AG10803 (cell line): ENCODE measurements around the gene SEMA6B.

Experiments used
- DNase-seq: peaks from one replicate; pipeline ENCODE4 v3.0.0; 2010; ENCODE audit warnings: low read depth
- H3K4me3 ChIP-seq: 2 replicates; pipeline ENCODE4 v1.5.1; 2011; ENCODE audit warnings: mild to moderate bottlenecking, low read length, control low read depth
- CTCF ChIP-seq: conservative IDR thresholded peaks from 2 replicates; pipeline ENCODE4 v1.5.1; 2011; ENCODE audit warnings: mild to moderate bottlenecking, low read length, control low read depth, inconsistent platforms

Gene SEMA6B

GRCh38 chr19:4559569-4559968 is at the start of gene SEMA6B:
SEMA6B (minus strand) TSS chr19:4559684; CDS start chr19:4558457, 1,227 bp downstream.
- DNase-seq, result no peak
- no peak for TF ChIP-seq CTCF
- no peak within 1 kb of the TSS for H3K4me3 ChIP-seq

- H3K4me3 ChIP-seq, result no peak overlapping the region
- DNase-seq, result no peak
- no peak for TF ChIP-seq CTCF
Observed at GRCh38 chr19:4606921-4607678, 47.6 kb upstream of the SEMA6B start.

- no peak for DNase-seq
- TF ChIP-seq CTCF, result no peak
- H3K4me3 ChIP-seq, result no peak overlapping the region
Observed at GRCh38 chr19:4606181-4606580, 46.7 kb upstream of the SEMA6B start.

GRCh38 chr19:4604912-4605311 is 45.4 kb upstream of the SEMA6B start:
- no peak for TF ChIP-seq CTCF
- no peak for DNase-seq
- no peak overlapping the region for H3K4me3 ChIP-seq

- H3K4me3 ChIP-seq, result no peak overlapping the region
- DNase-seq, result no peak
- TF ChIP-seq CTCF, result no peak
Observed at GRCh38 chr19:4602915-4603314, 43.4 kb upstream of the SEMA6B start.

GRCh38 chr19:4602173-4602788 is 42.8 kb upstream of the SEMA6B start:
- TF ChIP-seq CTCF, result no peak
- no peak overlapping the region for H3K4me3 ChIP-seq
- DNase-seq, result no peak

GRCh38 chr19:4600893-4601292 is 41.4 kb upstream of the SEMA6B start:
- no peak for TF ChIP-seq CTCF
- no peak for DNase-seq

More at GRCh38 chr19:4600893-4601292, 41.4 kb upstream of the SEMA6B start:
- no peak overlapping the region for H3K4me3 ChIP-seq
